ENCODE results near the gene ZNF629.

- TF ChIP-seq CTCF (IDR thresholded peaks at IDR 0.05; ENCODE audit: low read depth, low read length) (no peak), EZH2phosphoT487 (IDR thresholded peaks at IDR 0.05; ENCODE audit: low read depth) (no peak)
These were observed 3.5 kb downstream of the ZNF629 start for GRCh38 chr16:30783280-30784109.
